HepG2 (cell line): ENCODE results near the gene MAGI1. TPM values are rescaled to one million over a fixed set of nuclear protein-coding genes. Genes with fewer than 3 reads are reported as not detected.

Experiments used
- ATAD3A ChIP-seq: sonication (generic); formaldehyde crosslinking; IDR thresholded peaks from 2 replicates; pipeline ENCODE4 v1.4.0; 2020; ENCODE audit warnings: missing genetic modification reagents
- BORCS8-MEF2B ChIP-seq: sonication (generic); formaldehyde crosslinking; IDR thresholded peaks from 2 replicates; pipeline ENCODE4 v1.8.0; 2022; ENCODE audit warnings: mild to moderate bottlenecking, missing genetic modification reagents
- CEBPB ChIP-seq: IDR thresholded peaks from 2 replicates; pipeline ENCODE4 v1.6.1; 2011; ENCODE audit warnings: low read depth, low read length, improper control_type of control experiment, borderline replicate concordance
- ELF3 ChIP-seq: IDR thresholded peaks from 2 replicates; pipeline ENCODE4 v1.6.1; 2016; ENCODE audit warnings: missing genetic modification reagents, missing compliant biosample characterization
- GLI4 ChIP-seq: sonication (generic); formaldehyde crosslinking; IDR thresholded peaks from 2 replicates; pipeline ENCODE4 v1.5.1; 2020; ENCODE audit warnings: missing genetic modification reagents, mild to moderate bottlenecking, moderate library complexity, borderline replicate concordance
- HDAC2 ChIP-seq: sonication (generic); formaldehyde crosslinking; IDR thresholded peaks from 2 replicates; pipeline ENCODE4 v1.4.0; 2020; ENCODE audit warnings: missing genetic modification reagents
- HOXA7 ChIP-seq: sonication (generic); formaldehyde crosslinking; IDR thresholded peaks from 2 replicates; pipeline ENCODE4 v1.8.1; 2022; ENCODE audit warnings: mild to moderate bottlenecking, missing genetic modification reagents, moderate library complexity
- KLF11 ChIP-seq: IDR thresholded peaks from 2 replicates; pipeline ENCODE4 v1.6.1; 2016; ENCODE audit warnings: missing compliant biosample characterization
- NCOA5 ChIP-seq: sonication (generic); formaldehyde crosslinking; IDR thresholded peaks from 2 replicates; pipeline ENCODE4 v1.4.0; 2020; ENCODE audit warnings: missing genetic modification reagents
- RARG ChIP-seq: sonication (generic); formaldehyde crosslinking; IDR thresholded peaks from 2 replicates; pipeline ENCODE4 v1.4.0; 2020; ENCODE audit warnings: low read depth, mild to moderate bottlenecking, missing genetic modification reagents
- RXRA ChIP-seq: sonication (generic); formaldehyde crosslinking; IDR thresholded peaks from 2 replicates; pipeline ENCODE4 v1.5.1; 2020; ENCODE audit warnings: missing genetic modification reagents
- SP1 ChIP-seq, 2 experiments: fragments of 450-650 bp in 1 of 2; sonication (generic) in 1 of 2; formaldehyde crosslinking in 1 of 2; IDR thresholded peaks; 2 replicates each; pipeline versions ENCODE4 v1.4.0 to v1.6.1; 2016 to 2020; ENCODE audit warnings: missing genetic modification reagents in 1 of 2
- ZNF510 ChIP-seq: sonication (generic); formaldehyde crosslinking; IDR thresholded peaks from 2 replicates; pipeline ENCODE4 v1.4.0; 2020; ENCODE audit warnings: low read depth, mild to moderate bottlenecking, missing genetic modification reagents
- ZSCAN20 ChIP-seq: sonication (generic); formaldehyde crosslinking; IDR thresholded peaks from 2 replicates; pipeline ENCODE4 v1.4.0; 2020; ENCODE audit warnings: missing genetic modification reagents, mild to moderate bottlenecking, borderline replicate concordance
- polyA plus RNA-seq, 8 experiments: library from polyadenylated mRNA; depleted of rRNA in 3 of 8; stranded (reverse) in 7 of 8; unstranded in 1 of 8; fragments of >200 nt; fragmentation: Illumina TruSeq in 4 of 8; extraction: Trizol in 4 of 8; gene quantifications; 2 replicates each; pipeline versions ENCODE4 v1.2.1 to v1.2.3, GENCODE V29; 2011 to 2016; ENCODE audit warnings: low read depth in 4 of 8, missing spikeins in 1 of 8, mixed read lengths in 1 of 8; ENCODE audit not compliant: insufficient read depth in 1 of 8
- total RNA-seq, 5 experiments: library from RNA; depleted of rRNA; stranded (reverse); fragments of >200 nt; fragmentation: Illumina TruSeq; extraction: Trizol; gene quantifications; 2 replicates each; pipeline ENCODE4 v1.2.3, GENCODE V29; 2016; ENCODE audit warnings: low read depth in 1 of 5
- TF ChIP-seq, protein P1 (sequence below): sonication (generic); formaldehyde crosslinking; IDR thresholded peaks from 2 replicates; pipeline ENCODE4 v1.5.0; 2020; ENCODE audit warnings: mild to moderate bottlenecking, missing genetic modification reagents, borderline replicate concordance
- TF ChIP-seq, protein P2 (sequence below): IDR thresholded peaks from 2 replicates; pipeline ENCODE4 v1.6.1; 2016; ENCODE audit warnings: missing biosample characterization, missing genetic modification reagents, low read depth
- TF ChIP-seq, protein P3 (sequence below): sonication (generic); formaldehyde crosslinking; IDR thresholded peaks from 2 replicates; pipeline ENCODE4 v1.8.1; 2023; ENCODE audit warnings: mild to moderate bottlenecking, inconsistent platforms, moderate library complexity, missing genetic modification reagents, borderline replicate concordance
- TF ChIP-seq, protein P4 (sequence below): sonication (generic); formaldehyde crosslinking; IDR thresholded peaks from 2 replicates; pipeline ENCODE4 v1.5.1; 2020; ENCODE audit warnings: missing genetic modification reagents, mild to moderate bottlenecking, borderline replicate concordance
- TF ChIP-seq, protein P5 (sequence below): IDR thresholded peaks from 2 replicates; pipeline ENCODE4 v1.6.1; 2016; ENCODE audit warnings: low read depth, borderline replicate concordance
- TF ChIP-seq, protein P6 (sequence below): sonication (generic); formaldehyde crosslinking; IDR thresholded peaks from 2 replicates; pipeline ENCODE4 v1.4.0; 2020; ENCODE audit warnings: missing genetic modification reagents, borderline replicate concordance

Gene MAGI1
- total and polyA plus RNA-seq, 2 of the 13 experiments (the other 11 are each of a cell fraction or from before 2014, with no cell fraction given): 22.2 to 26.0 TPM

DNA sequence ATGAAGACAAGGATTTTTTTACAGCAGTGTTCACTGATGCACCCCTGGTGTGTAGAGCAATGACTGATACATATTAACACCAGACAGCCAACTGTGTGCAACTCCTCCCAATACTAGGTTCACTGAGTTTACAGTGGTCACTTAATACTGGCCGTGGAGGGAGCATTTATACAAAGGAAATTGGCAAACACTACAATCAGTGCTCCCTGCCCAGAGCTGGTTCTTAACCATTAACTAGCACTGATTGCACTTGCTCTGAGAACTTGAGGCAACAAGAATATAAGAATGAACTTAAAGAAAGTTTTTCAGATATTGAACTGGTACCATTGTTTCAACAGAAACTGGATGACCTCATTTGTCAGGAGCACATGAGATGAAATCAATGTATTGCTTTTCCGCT lies 110.6 kb downstream of the MAGI1 start (continued):
- TF ChIP-seq, protein P1, sequence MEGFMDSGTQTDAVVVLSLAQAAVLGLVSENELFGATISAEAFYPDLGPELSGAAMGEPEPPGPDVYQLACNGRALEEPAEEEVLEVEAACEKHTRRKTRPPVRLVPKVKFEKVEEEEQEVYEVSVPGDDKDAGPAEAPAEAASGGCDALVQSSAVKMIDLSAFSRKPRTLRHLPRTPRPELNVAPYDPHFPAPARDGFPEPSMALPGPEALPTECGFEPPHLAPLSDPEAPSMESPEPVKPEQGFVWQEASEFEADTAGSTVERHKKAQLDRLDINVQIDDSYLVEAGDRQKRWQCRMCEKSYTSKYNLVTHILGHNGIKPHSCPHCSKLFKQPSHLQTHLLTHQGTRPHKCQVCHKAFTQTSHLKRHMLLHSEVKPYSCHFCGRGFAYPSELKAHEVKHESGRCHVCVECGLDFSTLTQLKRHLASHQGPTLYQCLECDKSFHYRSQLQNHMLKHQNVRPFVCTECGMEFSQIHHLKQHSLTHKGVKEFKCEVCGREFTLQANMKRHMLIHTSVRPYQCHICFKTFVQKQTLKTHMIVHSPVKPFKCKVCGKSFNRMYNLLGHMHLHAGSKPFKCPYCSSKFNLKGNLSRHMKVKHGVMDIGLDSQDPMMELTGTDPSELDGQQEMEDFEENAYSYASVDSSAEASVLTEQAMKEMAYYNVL (CRISPR knock-in tag): no peak
- TF ChIP-seq, protein P2, sequence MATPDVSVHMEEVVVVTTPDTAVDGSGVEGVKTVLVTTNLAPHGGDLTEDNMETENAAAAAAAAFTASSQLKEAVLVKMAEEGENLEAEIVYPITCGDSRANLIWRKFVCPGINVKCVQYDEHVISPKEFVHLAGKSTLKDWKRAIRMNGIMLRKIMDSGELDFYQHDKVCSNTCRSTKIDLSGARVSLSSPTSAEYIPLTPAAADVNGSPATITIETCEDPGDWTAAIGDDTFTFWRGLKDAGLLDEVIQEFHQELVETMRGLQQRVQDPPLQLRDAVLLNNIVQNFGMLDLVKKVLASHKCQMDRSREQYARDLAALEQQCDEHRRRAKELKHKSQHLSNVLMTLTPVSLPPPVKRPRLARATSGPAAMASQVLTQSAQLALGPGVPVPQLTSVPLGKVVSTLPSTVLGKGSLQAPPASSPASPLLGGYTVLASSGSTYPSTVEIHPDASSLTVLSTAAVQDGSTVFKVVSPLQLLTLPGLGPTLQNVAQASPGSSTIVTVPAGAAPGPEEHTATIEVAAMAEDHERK (CRISPR knock-in tag): no peak
- TF ChIP-seq RXRA (CRISPR knock-in tag) (no peak), ATAD3A (CRISPR knock-in tag) (no peak), ZSCAN20 (CRISPR knock-in tag) (no peak), ZNF510 (CRISPR knock-in tag) (no peak), HOXA7 (CRISPR knock-in tag) (no peak), HDAC2 (peak; percentile 47), CEBPB (no peak), NCOA5 (CRISPR knock-in tag) (no peak), GLI4 (CRISPR knock-in tag) (no peak), ELF3 (CRISPR knock-in tag) (no peak), RARG (CRISPR knock-in tag) (0 out of 2 replicates have a peak, but pooled peaks have one; percentile 70), KLF11 (CRISPR knock-in tag) (no peak), BORCS8-MEF2B (no peak), SP1 (IDR thresholded peaks at IDR 0.05) (no peak), SP1 (CRISPR knock-in tag; IDR thresholded peaks at IDR 0.05) (no peak)
- TF ChIP-seq, protein P3, sequence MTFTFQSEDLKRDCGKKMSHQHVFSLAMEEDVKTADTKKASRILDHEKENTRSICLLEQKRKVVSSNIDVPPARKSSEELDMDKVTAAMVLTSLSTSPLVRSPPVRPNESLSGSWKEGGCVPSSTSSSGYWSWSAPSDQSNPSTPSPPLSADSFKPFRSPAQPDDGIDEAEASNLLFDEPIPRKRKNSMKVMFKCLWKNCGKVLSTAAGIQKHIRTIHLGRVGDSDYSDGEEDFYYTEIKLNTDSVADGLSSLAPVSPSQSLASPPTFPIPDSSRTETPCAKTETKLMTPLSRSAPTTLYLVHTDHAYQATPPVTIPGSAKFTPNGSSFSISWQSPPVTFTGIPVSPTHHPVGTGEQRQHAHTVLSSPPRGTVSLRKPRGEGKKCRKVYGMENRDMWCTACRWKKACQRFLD (CRISPR knock-in tag): no peak
- TF ChIP-seq, protein P4, sequence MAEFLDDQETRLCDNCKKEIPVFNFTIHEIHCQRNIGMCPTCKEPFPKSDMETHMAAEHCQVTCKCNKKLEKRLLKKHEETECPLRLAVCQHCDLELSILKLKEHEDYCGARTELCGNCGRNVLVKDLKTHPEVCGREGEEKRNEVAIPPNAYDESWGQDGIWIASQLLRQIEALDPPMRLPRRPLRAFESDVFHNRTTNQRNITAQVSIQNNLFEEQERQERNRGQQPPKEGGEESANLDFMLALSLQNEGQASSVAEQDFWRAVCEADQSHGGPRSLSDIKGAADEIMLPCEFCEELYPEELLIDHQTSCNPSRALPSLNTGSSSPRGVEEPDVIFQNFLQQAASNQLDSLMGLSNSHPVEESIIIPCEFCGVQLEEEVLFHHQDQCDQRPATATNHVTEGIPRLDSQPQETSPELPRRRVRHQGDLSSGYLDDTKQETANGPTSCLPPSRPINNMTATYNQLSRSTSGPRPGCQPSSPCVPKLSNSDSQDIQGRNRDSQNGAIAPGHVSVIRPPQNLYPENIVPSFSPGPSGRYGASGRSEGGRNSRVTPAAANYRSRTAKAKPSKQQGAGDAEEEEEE (CRISPR knock-in tag): no peak
- TF ChIP-seq, protein P5, sequence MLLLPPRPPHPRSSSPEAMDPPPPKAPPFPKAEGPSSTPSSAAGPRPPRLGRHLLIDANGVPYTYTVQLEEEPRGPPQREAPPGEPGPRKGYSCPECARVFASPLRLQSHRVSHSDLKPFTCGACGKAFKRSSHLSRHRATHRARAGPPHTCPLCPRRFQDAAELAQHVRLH: no peak
- TF ChIP-seq, protein P6, sequence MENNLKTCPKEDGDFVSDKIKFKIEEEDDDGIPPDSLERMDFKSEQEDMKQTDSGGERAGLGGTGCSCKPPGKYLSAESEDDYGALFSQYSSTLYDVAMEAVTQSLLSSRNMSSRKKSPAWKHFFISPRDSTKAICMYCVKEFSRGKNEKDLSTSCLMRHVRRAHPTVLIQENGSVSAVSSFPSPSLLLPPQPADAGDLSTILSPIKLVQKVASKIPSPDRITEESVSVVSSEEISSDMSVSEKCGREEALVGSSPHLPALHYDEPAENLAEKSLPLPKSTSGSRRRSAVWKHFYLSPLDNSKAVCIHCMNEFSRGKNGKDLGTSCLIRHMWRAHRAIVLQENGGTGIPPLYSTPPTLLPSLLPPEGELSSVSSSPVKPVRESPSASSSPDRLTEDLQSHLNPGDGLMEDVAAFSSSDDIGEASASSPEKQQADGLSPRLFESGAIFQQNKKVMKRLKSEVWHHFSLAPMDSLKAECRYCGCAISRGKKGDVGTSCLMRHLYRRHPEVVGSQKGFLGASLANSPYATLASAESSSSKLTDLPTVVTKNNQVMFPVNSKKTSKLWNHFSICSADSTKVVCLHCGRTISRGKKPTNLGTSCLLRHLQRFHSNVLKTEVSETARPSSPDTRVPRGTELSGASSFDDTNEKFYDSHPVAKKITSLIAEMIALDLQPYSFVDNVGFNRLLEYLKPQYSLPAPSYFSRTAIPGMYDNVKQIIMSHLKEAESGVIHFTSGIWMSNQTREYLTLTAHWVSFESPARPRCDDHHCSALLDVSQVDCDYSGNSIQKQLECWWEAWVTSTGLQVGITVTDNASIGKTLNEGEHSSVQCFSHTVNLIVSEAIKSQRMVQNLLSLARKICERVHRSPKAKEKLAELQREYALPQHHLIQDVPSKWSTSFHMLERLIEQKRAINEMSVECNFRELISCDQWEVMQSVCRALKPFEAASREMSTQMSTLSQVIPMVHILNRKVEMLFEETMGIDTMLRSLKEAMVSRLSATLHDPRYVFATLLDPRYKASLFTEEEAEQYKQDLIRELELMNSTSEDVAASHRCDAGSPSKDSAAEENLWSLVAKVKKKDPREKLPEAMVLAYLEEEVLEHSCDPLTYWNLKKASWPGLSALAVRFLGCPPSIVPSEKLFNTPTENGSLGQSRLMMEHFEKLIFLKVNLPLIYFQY (CRISPR knock-in tag): no peak
